Activated gamma-delta T cell (primary cell): ENCODE measurements around the gene GSTM3.
"Not testable (repeated sequence)": the region's sequence is repeated elsewhere in the genome, so short reads cannot be mapped to it uniquely, and the experiment has no call there.

ENCODE experiments used
- DNase-seq: peaks from one replicate; lab custom pipeline; 2025; lab: John Stamatoyannopoulos, UW

The GSTM3 gene

DNA sequence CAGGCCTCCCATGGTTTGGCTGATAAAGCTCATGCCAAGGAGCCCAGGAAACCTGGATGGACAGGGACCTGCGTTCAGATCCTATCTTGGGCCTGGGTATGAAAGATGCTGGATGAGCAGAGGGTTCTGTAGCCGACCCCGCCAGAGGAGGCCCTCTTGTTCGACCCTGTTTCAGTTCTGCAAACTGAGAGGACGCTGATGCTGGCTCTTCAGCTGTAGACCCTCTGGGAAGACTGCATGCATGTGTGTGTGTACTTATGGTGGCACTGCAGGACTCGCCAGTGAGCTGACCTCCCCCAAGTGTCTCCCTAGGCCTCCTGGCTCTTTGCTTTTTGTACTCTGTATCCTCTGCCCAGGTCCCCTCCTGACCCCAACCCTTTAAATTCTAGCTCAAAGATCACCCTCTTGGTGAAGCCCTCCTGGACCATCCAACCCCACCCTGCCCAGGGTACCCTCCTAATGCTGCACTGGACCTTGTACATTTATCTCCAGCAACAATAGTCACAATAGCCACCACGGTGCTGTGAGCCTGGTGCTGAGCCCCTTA lies 21.3 kb upstream of the GSTM3 start:
- DNase-seq, result no peak

DNA sequence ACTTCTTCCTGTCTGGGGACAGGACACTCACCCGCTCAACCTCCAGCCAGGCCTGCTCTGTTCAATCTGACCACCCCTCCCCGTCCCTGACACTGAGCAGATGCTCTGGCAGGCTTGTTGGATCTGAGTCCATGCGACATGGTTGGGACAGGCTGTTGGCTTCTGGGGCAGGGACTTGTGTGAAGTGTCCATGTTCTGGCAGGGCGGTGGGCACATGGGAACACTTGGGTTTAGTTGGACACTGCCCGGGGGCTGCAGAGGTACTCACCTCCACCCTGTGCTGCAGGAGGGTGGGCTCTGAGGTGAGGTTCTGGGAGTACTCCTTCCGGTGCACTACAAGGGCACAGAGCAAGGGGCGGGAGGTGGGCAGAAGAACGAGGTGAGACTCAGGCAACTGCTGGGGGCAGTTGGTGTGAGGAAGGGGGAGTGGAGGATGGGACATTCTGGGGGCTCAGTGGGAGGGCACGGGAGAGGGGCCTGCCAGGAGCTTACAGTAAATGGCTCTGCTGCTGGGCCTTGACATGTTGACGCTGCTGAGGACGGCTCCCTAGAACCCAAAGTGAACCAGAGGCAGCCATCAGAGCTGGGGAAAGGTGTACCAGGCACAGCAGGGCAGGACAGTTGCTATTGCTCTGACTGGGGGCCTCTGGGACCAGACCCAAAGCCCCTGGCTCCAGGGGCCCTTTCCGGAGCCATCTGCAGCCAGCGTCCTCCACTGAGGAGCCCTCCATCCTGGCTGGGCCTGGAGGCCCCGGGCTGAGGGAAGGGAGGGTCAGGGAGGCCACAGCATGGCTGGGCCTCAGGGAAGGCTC lies 20.6 kb upstream of the GSTM3 start:
- no peak for DNase-seq

DNA sequence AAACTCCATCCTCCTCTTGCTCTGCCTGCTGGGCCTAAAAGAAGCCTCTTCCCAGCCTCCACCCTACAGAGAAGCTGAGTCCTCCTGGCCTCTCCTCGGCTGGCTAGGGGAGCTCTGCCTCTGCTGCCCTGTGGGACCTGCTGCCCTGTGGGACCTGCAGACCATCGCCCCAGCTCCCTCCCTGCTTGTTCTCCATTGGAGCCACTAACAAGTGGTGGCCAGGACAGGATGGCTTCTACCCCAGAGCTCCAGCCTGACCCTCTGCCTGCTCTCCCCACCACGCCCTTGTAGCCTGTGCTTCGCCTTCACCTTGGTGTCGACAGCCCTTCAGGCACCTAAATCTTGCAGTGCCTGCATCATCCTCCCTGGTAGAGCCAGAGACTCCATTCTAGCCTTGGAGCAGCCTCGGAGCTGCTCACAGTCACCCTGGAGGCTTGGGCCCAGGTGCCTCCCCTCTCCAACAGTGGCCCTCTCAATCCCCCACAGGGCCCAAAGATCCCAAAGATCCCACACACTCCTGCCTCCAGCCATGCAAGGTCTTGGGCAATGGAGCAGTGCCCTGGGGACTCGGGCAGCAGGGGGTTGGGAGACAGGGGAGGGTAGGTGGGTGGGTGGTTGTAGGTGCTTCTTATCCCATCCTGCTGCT lies 19.9 kb upstream of the GSTM3 start:
- DNase-seq, result no peak

DNA sequence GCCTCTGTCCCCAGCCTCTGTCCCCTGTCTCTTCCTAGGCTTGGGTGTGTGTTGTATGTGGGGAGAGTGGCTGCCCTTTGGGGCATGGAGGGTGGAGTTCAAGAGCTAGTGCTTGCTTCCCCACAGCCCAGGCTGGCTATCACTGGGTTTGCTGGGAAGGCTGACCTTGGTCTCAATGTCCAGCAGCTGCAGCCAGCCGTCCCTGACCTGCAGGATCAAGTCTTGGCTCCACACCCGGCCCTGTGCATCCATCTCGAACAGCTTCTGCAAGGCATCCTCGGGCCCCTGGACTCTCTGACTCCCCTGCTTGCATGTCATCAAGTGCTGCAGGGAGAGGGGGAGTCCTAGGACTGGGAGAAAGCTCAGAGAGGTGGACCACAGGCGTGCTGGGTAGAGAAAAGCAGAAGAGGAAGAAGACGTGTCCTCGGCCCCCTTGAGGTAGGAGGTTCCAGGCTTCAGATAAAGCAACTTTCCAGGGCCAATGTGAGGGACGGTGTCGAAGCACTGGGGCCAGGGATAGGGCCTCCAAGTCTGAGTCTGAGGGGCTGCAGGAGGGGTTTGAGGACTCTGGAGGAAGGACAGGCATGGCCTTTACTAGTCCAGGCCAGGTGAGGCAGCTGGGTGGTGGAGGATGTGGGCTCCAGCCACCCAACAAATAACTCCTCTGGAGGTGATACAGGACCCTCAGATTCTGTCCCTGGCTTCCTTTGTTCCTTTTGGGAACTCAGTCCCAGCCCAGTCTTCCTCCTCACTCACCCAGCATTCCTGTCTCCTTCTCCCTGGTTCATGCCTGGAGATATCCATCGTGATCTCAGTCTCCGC lies 18.9 kb upstream of the GSTM3 start:
- DNase-seq, result no peak

DNA sequence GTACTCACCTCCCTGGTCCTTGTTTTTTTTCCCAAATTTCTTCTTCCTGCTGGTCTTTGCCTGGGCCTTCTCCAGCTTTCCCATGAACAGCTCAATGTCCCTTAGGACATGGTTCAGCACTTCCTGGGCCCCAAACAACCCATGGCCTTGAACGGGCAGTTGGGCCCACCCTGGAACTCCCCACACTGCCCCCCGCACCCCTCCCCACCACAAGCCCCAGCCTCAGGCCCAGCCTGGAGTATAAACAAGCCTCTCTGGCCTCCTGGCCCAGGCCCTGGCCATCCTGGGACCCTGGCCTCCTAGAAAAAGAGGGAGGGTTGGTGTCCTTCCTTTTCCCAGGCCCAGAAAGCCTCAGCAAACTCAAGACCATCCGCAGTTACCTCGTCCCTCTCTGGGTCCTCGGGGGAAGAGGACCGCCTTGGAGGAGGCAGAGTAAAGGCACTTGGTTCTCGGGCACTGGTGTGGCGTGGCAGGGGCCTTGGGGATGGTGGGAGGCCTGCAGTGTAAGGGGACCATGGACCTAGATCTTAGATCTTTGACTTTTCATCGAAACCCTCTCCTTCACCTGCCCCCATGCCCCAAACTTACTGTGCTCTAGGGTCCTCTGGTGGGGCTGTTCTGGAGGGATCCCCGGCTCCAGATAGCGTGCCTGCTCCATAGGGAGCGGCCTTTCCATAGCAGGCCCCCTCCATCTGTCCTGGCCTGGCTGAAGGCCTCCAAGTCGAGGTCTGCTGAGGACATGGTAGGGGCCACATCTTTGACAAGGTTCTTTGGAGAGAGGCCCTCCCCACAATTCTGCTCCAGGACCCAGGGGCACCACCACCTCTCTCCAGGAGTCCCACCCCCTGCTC lies 17.3 kb upstream of the GSTM3 start:
- DNase-seq, result no peak

DNA sequence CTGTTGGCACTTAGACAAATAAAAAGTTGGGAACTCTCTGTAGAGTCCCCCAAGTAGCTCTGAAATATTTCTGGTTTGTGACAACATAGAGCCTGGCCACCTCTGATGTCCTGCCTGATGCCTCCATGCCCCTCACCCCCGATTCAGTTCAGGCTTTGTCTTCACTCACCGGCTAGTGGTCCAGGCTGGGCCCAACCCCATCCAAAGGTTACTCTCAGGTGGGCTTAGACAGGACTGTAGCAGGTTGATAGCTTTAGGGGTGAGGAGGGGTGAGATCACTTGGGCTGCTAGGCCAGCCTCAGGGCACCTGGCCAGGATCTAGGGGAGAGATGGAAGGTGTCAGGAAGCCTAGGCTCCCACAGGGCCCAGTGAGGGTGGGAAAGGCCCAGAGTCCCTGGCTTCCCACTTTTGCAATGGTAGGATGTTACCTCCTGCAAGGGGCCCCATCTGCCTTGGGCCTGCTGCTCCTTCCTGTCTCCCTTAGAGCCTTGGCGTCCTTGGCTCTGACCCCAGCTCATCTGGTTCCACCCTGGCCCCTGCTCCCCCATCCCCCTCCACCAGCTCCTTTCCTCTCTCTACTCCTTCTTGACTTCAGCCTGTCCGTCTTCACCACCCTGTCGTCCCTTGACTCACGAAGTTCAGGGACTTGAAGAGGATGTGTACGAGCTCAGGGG lies 16.1 kb upstream of the GSTM3 start:
- DNase-seq, result no peak

DNA sequence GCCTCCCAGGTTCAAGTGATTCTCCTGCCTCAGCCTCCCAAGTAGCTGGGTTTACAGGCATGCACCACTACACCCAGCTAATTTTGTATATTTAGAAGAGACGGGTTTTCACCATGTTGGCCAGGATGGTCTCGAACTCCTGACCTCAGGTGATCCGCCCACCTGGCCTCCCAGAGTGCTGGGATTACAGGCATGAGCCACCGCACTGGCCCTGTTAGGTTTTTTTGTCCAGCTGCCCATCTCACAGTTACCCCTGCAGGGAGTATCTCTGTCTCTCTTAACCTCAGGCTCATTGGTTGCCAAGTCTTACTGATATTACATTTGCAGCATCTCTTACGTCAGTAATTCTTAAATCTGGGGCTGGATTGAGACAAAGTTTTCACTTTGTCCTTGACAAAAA lies 15.5 kb upstream of the GSTM3 start:
- not testable (repeated sequence) for DNase-seq

DNA sequence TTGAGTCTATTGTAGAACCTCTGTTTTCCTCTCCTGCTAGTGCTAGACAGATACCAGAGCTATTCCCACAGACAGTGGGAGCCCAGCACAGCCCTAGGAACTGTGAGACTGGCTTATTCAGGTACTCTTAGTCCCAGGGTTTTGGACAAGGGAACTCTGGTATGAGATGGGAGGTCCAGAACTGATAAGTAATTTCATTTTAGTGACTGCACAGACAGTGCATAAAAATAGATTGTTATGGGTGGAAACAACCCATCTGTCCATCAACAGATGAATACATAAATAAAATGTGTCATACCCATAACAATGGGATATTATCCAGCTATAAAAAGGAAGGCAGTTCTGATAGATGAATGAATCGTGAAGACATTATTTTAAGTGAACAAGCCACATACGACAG lies 13.9 kb upstream of the GSTM3 start:
- no peak for DNase-seq

DNA sequence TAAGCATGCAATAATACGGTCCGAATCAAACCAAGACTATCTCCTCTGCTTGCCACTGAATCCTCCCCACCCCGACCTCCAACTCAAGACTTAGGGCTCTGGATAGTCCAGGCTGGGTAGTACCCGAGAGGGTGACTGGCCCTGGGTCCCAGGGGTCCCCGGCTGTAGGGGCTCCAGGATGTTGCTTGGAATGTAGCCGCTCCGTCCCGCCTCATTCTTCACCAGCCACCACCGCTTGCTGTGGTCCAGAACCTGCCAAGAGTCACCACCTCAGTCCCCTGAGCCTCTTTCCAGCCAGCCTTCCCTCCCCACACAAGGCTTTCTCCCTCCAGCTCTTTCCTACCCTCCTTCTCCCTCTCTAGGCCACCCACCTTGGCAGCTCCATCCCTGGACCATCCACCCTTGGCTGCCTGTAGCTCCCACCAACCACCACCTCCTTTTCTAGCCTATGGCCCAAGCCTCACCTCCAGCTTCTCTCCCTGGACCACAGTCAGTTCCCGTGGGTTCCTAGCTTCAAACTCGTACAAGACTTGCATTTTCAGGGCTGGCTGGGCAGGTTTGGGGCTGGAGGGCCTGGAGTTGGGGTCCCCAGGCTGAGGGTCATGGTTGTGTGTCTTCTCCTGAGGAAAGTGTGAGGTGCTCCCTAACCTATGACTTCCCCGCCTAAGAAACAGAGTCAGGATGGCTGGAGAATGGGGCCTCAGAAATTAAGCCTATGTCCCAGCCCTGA lies 10.9 kb upstream of the GSTM3 start:
- no peak for DNase-seq

DNA sequence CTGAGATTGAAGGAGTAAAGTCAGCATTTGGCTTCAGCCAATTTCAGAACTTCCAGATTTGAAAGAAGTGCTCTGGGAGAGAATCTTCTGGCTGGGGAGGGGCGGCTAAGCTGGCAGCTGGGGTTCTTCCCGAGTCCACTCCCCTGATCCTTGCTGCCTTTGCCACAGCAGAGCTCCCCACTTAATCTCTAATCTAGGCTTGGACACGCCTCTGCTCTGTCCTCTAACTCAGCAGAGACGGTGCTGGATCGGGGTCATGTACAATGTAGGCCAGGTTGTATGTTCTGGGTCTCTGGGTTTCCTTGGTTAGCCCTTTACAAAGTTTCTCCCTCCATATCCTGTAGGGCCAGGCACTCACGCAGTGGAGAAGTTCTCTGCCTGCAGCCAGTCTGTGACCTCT lies 10.1 kb upstream of the GSTM3 start:
- DNase-seq, result no peak

DNA sequence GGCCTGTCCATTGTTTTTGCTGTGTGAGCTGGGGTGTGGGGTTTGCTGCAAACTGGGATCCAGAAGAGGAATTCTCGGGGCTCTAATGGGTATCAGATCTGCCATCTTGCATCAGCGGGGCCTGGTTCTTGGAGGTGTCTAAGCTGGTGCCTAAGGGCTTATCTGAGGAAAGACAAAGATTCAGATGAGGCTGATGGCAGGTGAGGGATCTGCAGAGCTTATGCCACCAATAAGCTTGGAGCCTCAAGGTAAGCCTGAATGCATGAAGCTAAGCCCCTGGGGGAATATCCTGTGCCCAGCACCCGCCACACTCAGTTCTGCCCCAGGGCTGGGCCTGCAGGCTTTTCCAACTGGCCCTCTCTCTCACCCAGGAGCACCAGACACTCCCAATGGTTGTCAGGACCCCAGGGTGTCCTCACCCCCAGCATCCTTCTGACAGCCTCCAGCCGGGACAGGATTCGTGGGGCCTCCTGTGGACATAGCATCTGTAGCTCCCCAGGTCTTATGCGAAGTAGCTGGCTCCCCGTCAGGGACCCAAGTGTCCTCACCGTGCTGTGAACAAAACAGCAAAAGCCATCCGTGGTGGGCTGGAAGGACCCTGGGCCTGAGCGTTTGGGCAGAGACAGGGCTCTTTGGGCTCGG lies 9.5 kb upstream of the GSTM3 start:
- DNase-seq, result no peak

DNA sequence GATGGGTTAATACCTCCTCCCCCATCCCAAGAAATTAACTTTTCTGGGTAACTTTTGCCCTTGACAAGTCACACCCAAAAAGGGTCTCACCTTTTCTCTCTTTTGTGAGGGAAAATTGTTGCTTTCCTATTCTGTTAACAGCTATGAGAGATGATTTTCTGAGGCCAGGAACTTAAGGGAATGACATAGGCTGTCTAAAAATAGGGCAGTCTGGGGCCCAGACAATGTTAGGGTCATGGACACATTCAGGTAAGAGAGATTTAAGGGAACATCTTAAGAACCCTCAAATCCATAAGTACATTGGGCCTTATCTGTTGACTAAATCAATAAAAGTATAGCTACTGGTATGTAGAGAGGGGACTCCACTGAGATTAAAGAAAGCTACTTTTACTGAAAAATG lies 8.4 kb upstream of the GSTM3 start:
- DNase-seq, result no peak

DNA sequence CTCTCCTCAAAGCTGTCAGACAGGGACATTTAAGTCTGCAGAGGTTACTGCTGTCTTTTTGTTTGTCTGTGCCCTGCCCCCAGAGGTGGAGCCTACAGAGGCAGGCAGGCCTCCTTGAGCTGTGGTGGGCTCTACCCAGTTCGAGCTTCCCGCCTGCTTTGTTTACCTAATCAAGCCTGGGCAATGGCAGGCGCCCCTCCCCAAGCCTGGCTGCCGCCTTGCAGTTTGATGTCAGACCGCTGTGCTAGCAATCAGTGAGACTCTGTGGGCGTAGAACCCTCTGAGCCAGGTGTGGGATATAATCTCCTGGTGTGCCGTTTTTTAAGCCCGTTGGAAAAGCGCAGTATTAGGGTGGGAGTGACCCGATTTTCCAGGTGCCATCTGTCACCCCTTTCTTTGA lies 7.5 kb upstream of the GSTM3 start:
- DNase-seq, result not testable (repeated sequence)

DNA sequence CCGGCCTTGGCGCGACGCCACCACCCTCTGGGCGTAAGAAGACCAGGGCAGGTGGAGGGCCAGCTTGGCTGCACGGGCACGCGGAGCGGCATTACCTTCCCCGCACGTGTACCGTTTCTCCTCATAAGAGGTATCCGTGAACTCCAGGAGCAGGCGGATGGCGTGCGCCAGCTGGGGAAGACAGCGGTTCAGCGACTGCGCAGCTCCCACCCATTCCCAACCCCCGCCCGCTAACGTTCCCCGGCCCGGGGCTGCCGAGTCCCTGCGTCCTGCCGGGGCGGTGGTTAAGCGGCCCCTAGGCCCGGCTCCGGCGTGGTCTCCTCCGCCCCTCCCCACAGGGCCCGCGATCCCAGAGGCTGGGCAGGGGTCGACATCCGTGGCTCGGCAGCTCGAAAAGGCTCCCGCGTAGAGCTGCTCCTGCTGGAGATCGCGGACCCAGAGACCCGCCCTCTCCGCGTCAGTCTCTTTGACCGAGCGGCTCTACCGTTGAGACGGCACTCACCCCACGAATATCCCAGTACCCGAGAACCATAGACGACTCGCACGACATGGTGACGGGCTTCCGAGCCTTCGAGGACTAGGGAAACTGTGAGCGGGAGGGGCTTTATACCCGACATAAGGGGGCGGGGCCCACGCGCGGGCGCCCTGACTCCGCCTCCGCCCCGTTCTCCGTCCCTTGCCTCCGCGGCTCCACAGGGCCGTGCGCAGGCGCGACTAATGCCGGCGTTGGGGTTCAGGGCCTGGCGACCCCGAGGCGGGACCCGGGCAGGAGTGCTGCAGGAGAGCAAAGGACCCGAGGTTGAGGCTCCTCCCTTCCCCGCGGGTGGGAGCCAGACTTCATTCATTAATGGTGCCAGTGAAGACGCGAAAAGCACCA lies 862 bp downstream of the GSTM3 start:
- peak; percentile 57 for DNase-seq

DNA sequence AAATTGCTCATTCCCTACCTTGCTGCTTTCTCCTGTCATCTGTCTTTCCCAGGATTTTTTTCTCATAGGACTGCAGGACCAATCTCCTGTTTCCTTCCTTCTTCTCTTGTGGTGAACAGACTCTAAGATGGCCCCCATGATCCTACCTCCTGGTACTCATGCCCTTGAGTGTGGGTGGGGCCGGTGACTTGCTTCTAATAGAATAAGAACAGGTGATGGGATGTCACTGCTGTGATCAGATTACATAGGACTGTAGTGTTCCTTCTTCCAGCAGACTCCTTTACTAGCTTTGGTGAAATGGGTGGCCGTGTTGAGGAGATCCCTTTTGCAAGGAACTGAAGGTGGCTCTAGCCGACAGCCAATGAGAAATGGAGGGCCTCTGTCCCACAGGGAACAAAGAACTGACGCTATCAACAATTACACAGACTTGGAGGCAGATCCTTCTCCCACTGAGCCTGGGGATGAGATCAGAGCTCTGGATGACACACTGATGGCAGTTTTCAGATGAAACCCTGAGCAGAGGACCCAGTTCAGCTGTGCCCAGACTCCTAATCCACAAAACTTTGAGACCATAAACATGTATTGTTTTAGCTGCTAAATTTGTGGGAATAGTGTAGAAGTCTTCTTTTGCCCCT lies 7.5 kb downstream of the GSTM3 start:
- DNase-seq, result no peak

DNA sequence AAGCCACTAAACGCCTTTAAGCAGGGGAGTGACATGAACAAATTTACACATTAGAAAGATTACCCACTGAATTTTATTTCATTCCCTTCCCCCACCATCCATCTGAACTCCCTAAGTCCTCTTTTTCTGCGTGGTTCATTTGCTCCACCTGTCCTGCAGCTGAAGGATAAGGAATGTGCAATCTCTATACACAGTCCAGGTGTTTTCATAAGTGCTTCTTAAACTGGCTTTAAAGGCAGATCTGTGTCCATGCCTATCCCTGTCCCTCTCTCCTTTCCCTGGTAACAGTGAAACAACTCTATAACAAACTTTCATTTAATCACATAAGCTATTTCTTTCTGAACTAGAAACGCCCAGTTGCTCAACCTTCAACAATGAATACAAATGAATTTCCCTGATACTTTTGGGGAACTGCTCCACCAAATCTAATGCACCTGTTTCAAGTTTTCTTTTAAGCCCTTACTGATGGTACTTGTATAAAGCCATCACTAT lies 8.4 kb downstream of the GSTM3 start:
- no peak for DNase-seq

DNA sequence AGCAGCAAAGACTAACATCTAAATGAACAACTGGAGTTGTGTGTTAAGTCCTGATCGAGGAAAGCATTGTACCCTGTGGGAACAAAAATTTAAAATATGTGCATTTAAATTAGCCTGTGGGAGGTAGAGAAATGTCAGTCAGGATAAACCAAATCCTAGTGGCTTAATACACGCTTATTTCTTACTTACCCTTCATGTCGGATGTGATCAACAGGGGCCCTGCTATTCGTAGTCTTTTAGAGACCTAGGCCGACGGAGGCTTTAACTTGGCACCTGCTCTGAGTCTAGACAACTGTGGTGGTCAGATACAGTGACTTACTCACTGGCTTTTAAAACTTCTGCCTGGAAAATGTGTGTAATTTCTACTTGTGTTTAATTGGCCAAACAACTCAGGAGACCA lies 10.2 kb downstream of the GSTM3 start:
- DNase-seq, result no peak

DNA sequence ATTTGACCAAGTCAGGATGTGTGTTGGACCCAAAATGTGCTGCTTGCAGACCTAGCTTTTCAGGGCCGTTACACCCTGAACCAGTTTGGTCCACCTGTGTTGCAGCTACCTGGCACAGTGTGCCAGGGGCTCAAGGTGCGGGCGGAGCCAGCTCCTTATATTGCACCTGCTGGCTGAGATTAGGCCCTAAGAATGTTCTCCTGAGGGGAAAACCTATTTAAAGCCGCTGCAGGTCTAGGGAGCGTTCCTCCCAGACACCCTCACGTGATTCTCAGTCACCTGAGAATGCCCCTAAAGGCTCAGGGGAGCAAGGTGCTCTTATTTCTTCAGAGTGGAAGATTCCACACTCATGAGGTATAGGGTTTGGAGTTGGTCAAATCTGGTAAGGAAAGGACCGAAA lies 12.0 kb downstream of the GSTM3 start:
- DNase-seq, result no peak
